Medulla oblongata (tissue), 1 donor: ENCODE data around the gene GTF3C4.
"Not testable (repeated sequence)": the region's sequence is repeated elsewhere in the genome, so short reads cannot be mapped to it uniquely, and the experiment has no call there.

Experiments
- DNase-seq: peaks from one replicate; pipeline ENCODE4 v3.0.0-alpha.2; 2015; ENCODE audit errors: extremely low spot score

Gene GTF3C4

GRCh38 chr9:132702254-132702653 is 32.0 kb downstream of the GTF3C4 start:
- no peak for DNase-seq

- no peak for DNase-seq
These were observed 33.1 kb downstream of the GTF3C4 start for GRCh38 chr9:132703336-132703735.

DNA sequence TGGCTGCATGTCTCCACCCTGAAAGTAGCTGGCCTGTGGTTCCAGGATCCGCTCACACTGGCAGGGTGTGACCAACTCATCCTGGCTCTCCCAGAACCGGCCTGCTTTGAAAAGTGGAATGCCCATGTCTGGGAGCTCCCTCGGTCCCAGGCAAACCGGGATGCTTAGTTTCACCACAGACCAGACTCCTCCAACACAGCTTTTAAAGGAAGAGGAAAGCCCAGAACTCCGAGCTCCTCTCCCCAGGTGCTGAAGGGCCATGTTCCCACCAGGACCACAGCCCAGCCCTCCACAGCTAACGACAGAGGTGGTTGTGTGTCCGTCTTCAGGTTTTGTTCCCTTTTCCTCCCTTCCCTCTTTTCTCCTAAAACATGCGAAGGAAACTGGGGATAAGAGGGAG is 38.0 kb downstream of the GTF3C4 start:
- DNase-seq: no peak

- DNase-seq: no peak
These were observed 38.6 kb downstream of the GTF3C4 start for GRCh38 chr9:132708769-132709430.

GRCh38 chr9:132710333-132710732 is 40.1 kb downstream of the GTF3C4 start:
- DNase-seq: no peak

GRCh38 chr9:132711152-132711551 is 40.9 kb downstream of the GTF3C4 start:
- DNase-seq: not testable (repeated sequence)

DNA sequence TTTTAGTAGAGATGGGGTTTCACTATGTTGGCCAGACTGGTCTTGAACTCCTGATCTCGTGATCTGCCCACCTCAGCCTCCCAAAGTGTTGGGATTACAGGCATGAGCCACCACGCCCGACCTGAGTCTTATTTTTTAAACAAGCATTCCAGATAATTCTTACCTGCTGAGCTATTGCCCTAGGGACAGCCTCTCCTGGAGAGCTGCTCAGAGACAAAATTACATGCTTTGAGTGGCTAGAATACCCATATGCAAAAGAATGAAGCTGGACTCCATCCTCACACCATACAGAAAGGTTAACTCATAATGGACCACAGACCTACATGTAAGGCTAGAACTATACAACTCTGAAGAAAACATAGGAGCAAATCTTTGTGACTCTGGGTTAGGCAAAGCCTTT is 41.6 kb downstream of the GTF3C4 start:
- DNase-seq: no peak

GRCh38 chr9:132712753-132713152 is 42.5 kb downstream of the GTF3C4 start:
- no peak for DNase-seq

GRCh38 chr9:132716007-132716406 is 45.7 kb downstream of the GTF3C4 start:
- no peak for DNase-seq

DNA sequence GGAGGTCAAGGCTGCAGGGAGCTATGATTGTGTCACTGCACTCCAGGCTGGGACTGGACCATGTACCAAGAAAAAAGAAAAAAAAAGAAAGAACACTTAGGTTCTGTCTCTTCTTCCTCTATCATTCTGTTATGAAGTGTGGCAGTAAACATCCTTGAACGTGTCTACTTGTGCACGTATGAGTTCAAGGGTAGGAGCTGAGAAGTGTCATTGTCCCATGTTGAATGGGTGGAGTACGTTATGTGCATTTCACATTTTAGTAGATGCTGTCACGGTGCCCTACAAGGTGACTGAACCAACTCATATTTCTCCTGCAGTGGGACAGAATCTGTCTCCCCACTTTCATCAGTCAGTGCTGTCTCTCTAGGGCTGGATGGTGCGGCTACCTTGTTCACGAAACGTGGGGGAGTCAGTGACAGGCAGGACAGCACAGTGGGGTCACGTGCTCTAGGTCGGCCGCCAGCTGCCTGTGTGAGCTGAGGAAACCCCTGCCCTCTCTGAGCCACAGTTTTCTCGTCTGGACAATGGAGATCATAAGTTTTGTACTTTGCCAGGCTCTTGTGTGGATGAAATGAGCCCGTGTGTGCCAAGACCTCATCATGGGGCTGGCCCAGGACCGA is 47.2 kb downstream of the GTF3C4 start:
- no peak for DNase-seq

DNA sequence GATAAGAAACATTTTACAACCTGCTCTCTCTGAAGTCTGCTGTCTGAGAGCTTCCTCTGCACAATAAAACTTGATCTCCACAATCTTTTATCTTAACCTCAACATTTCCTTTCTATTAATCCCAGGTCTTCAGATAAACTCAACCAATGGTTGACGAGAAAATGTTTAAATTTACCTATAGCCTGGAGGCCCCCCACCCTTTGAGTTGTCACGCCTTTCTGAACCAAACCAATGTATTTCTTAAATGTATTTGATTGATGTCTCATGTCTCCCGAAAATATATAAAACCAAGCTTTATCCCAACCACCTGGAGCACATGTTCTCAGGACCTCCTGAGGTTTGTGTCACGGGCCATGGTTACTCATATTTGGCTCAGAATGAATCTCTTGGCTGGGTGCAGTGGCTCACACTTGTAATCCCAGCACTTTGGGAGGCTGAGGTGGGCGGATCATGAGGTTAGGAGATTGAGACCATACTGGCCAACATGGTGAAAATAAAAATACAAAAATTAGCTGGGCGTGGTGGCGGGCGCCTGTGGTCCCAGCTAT is 48.2 kb downstream of the GTF3C4 start:
- not testable (repeated sequence) for DNase-seq

DNA sequence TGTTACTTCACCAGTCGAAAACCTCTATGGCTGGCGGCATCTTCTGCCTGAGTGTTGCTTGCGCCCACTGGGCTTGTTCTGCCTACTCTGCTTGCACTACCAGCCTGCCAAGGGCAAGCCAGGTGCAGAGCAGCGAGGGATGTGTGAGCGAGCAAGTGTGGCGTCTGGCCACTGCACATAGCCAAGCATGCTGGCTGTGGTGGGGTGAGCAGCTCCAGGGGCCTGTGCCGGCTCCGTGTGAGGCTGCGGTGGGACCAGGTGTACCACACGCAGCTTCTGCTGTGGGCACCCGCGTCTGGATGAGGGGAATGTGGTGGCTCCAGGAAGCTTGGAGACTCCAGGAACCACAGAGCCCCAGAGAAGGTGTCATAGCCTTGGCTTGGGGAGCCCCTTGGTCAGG is 51.4 kb downstream of the GTF3C4 start:
- DNase-seq: no peak

- DNase-seq: no peak
These were observed 52.4 kb downstream of the GTF3C4 start for GRCh38 chr9:132722564-132723065.

DNA sequence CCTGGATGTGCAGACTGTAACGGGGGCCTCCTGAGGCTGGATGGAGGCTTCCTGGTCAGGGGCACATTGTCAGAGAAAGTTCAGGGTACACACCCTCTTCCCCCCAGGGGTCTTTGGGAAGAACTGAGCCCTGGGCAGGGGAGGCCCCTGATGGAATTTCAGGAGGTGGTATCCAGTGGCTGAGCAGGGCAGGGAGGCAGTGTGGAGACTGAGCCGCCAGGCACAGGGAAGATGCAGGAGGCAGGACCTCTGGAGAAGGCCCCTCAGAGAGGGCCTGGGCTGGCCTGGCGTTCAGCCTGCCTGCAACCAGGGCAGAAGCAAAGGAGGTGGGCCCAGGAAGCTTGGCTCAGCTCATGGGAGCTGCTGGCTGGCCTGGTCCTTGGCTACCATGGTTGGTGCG is 53.5 kb downstream of the GTF3C4 start:
- DNase-seq: no peak

GRCh38 chr9:132725306-132725705 is 55.0 kb downstream of the GTF3C4 start:
- no peak for DNase-seq

DNA sequence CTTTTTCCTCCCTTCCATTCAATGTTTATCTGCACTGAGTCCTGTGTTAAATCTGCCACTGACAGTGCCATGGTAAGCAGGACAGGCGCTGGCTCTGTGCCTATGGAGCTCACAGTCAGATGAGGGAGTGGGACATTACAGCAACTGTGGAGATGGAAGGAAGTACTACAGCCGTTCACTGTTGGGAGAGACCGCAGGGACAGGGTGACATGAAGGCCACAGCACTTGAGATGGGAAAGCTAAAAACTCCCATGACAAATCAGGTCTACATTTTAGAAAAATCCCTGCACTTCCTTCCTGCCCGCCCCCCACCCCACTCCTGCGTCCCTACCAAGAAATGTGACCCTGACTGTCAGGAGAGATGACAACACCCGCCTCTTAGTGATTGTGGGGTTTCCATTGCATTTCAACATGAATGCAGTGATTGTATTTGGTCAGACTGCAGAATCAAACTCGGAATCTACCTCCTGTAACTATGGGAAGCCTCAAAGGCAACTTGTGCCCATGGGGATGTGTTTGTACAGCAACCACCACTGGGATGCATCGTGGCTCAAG is 56.4 kb downstream of the GTF3C4 start:
- DNase-seq: no peak

GRCh38 chr9:132728071-132728470 is 57.8 kb downstream of the GTF3C4 start:
- DNase-seq: no peak

DNA sequence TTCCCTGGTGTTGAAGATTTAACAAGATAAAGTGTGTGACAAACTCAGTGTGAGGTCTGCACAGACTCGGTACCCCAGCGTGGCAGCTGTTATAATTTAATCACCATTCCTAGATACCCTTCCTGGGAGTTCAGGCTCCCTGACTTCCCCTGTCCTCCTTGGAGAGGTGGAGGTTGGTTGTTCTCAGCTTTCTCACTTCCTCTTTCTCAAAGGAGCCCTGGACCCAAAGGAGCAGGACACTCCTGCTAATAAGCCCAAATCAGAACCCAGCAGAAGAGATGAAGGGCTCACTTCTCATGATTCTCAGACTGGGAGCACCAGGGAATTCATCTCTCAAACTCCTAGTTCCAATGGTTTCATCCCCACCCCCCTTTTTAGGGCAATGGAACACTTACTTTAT is 58.2 kb downstream of the GTF3C4 start:
- no peak for DNase-seq

DNA sequence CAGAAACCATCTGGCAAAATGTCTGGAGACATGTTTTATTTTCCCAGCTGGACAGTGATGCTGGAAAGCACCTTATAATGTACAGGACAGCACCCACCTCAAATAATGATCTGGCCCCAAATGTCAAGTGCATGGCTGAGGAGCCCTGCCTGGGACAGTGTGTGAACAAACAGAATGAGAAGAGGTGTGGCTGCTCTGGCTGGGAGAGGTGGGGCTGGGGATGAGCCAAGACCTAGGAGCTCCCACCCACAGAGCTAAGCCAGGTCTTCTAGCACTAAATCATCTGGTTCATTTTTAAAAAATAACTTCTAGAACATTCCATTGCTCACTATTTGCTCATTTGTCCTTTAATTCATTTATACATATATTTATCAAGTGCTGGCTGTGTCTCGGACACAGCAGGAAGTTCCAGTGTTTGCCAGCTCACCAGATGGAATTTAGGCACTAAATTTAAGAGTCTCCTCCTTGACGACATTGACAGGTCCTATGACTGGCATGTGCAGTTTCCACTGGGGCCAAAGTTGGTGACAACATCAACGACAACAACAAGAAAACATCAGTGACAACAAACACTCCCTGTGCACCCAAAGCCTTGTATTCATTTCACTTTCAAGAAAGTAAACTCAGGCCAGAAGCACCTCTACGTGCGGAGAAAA is 59.1 kb downstream of the GTF3C4 start:
- DNase-seq: no peak

GRCh38 chr9:132730054-132731033 is 60.1 kb downstream of the GTF3C4 start:
- no peak for DNase-seq

DNA sequence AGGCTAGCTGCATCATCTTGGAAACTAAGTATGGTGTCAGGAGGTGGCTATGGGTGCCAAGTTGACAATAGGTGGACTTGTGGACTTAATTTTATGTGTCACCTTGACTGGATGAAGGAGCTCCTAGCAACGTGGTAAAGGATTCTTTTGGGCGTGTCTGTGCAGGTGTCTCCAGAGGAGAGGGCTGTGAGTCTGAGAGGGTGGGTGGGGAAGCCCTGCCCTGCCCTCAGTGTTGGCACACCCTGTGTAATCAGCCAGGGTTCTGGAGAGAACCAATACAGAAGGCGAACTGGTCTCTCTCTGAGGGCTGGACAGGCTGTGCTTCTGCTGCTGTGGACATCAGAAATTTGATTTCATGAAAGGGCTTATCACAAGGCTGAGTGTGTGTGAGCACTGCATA is 61.0 kb downstream of the GTF3C4 start:
- DNase-seq: no peak
